ENCODE results near the gene THPO.

THPO gene

GRCh38 chr3:184333700-184334099, 44.3 kb downstream of the THPO start:
- DNase-seq (ENCODE audit: low spot score): no peak

- no peak for DNase-seq (ENCODE audit: low spot score)
Measured at GRCh38 chr3:184333190-184333589, 44.8 kb downstream of the THPO start.

- no peak for DNase-seq (ENCODE audit: low spot score)
Measured at GRCh38 chr3:184332370-184333090, 45.5 kb downstream of the THPO start.

GRCh38 chr3:184328516-184328915, 49.5 kb downstream of the THPO start:
- DNase-seq (ENCODE audit: low spot score): no peak

- DNase-seq (ENCODE audit: low spot score): no peak
Measured at GRCh38 chr3:184327171-184327570, 50.8 kb downstream of the THPO start.

GRCh38 chr3:184325715-184326369, 52.2 kb downstream of the THPO start:
- no peak for DNase-seq (ENCODE audit: low spot score)

GRCh38 chr3:184325269-184325668, 52.7 kb downstream of the THPO start:
- no peak for DNase-seq (ENCODE audit: low spot score)

- DNase-seq (ENCODE audit: low spot score): no peak
Measured at GRCh38 chr3:184323696-184324095, 54.3 kb downstream of the THPO start.

- DNase-seq (ENCODE audit: low spot score): no peak
Measured at GRCh38 chr3:184322731-184323487, 55.1 kb downstream of the THPO start.

Measured in ecto neural progenitor cell (in vitro differentiated cells).